Bronchial epithelial cell (primary cell): ENCODE results near the gene SLC7A9. TPM values are rescaled to one million over a fixed set of nuclear protein-coding genes. Genes with fewer than 3 reads are reported as not detected.

Source experiments
- DNase-seq: peaks from one replicate; pipeline ENCODE4 v3.0.0-alpha.2; 2010; ENCODE audit warnings: low read depth
- FAIRE-seq: peaks from 2 replicates; lab custom pipeline; 2011; peaks lifted over from hg19 to GRCh38; lab: Jason Lieb, UNC
- H3K27me3 ChIP-seq: 2 replicates; pipeline ENCODE4 v1.5.1; 2011; ENCODE audit warnings: low read length; ENCODE audit not compliant: control insufficient read depth, insufficient read depth
- H3K36me3 ChIP-seq: 2 replicates; pipeline ENCODE4 v1.5.1; 2011; ENCODE audit warnings: low read length; ENCODE audit not compliant: control insufficient read depth, insufficient read depth
- H3K4me3 ChIP-seq: 2 replicates; pipeline ENCODE4 v1.5.1; 2011; ENCODE audit warnings: mild to moderate bottlenecking, low read depth, low read length, control low read depth
- CTCF ChIP-seq: IDR thresholded peaks from 2 replicates; pipeline ENCODE4 v1.5.1; 2011; ENCODE audit warnings: mild to moderate bottlenecking, moderate library complexity, low read length, control low read depth, inconsistent platforms; ENCODE audit not compliant: insufficient read depth, severe bottlenecking
- total RNA-seq: library from RNA; depleted of rRNA; stranded (reverse); fragments of >200 nt; gene quantifications from 2 replicates; pipeline ENCODE4 v1.2.1, GENCODE V29; 2014

The SLC7A9 gene
- under 0.01 and 0.26 TPM in 2 replicates for total RNA-seq

- FAIRE-seq, result no peak
- no peaks in the 10 kb centered on the region for H3K36me3 ChIP-seq
- no peak within 1 kb of the TSS for H3K4me3 ChIP-seq
- no peak for DNase-seq
- H3K27me3 ChIP-seq, result no peaks in the 10 kb centered on the region
- no peak for TF ChIP-seq CTCF
Measured at GRCh38 chr19:32869369-32869965, at the start of gene SLC7A9. SLC7A9 (minus strand) TSS chr19:32869767; CDS start chr19:32868534, 1,233 bp downstream.

- no peak for TF ChIP-seq CTCF
- DNase-seq (no peak), FAIRE-seq (no peak)
- H3K27me3 ChIP-seq, result no peaks in the 10 kb centered on the region
- H3K4me3 ChIP-seq, result no peak overlapping the region
- H3K36me3 ChIP-seq, result peaks cover 3% of the 10 kb centered on the region
Measured at GRCh38 chr19:32919365-32919764, 49.8 kb upstream of the SLC7A9 start.

GRCh38 chr19:32917616-32917996, 48.0 kb upstream of the SLC7A9 start:
- Histone ChIP-seq H3K4me3 (no peak overlapping the region), H3K27me3 (no peaks in the 10 kb centered on the region), H3K36me3 (peaks cover 3% of the 10 kb centered on the region)
- no peak for FAIRE-seq
- DNase-seq, result no peak
- no peak for TF ChIP-seq CTCF

GRCh38 chr19:32916969-32917615, 47.5 kb upstream of the SLC7A9 start:
- FAIRE-seq, result no peak

GRCh38 chr19:32914879-32915660, 45.5 kb upstream of the SLC7A9 start:
- FAIRE-seq (no peak), DNase-seq (no peak)
- Histone ChIP-seq H3K27me3 (no peaks in the 10 kb centered on the region), H3K36me3 (peaks cover 3% of the 10 kb centered on the region), H3K4me3 (no peak overlapping the region)
- no peak for TF ChIP-seq CTCF

More at GRCh38 chr19:32916969-32917615, 47.5 kb upstream of the SLC7A9 start:
- H3K36me3 ChIP-seq, result peaks cover 3% of the 10 kb centered on the region
- DNase-seq, result no peak
- H3K4me3 ChIP-seq, result no peak overlapping the region
- TF ChIP-seq CTCF, result no peak
- H3K27me3 ChIP-seq, result no peaks in the 10 kb centered on the region
